ENCODE data around the gene NEUROD2.

Gene NEUROD2

GRCh38 chr17:39639043-39639442 is 31.3 kb upstream of the NEUROD2 start:
- no peak for TF ChIP-seq CTCF (IDR thresholded peaks at IDR 0.05)
- Histone ChIP-seq H3K27me3 (no peaks in the 10 kb centered on the region), H3K4me1 (peaks cover 0 to 47% (median 31%) of the 10 kb centered on the region in 4 donors), H3K27ac (no peak overlapping the region), H3K9me3 (no peaks in the 10 kb centered on the region), H3K36me3 (no peaks in the 10 kb centered on the region), H3K4me3 (no peak overlapping the region)
- DNase-seq = no peak
- intact Hi-C loops (cut with DNase I; ENCODE audit: low total_unique reads) = loop anchor here (5.0 kb wide), 1 partner anchor 33 kb away; no protein-coding TSS in a partner anchor

GRCh38 chr17:39638317-39638716 is 30.6 kb upstream of the NEUROD2 start:
- H3K27ac ChIP-seq = no peak overlapping the region
- intact Hi-C loops (cut with DNase I; ENCODE audit: low total_unique reads) = loop anchor here (5.0 kb wide), 1 partner anchor 34 kb away; no protein-coding TSS in a partner anchor
- peaks cover 0 to 51% (median 30%) of the 10 kb centered on the region in 4 donors for H3K4me1 ChIP-seq
- no peaks in the 10 kb centered on the region for H3K27me3 ChIP-seq
- no peaks in the 10 kb centered on the region for H3K36me3 ChIP-seq
- H3K9me3 ChIP-seq = no peaks in the 10 kb centered on the region
- TF ChIP-seq CTCF (IDR thresholded peaks at IDR 0.05) = no peak
- no peak for DNase-seq
- H3K4me3 ChIP-seq = peak overlapping the region; percentile 74 to 89

- peaks cover 0 to 62% (median 28%) of the 10 kb centered on the region in 4 donors for H3K4me1 ChIP-seq
- H3K9me3 ChIP-seq = no peaks in the 10 kb centered on the region
- intact Hi-C loops (cut with DNase I; ENCODE audit: low total_unique reads) = loop anchor here (5.0 kb wide), 1 partner anchor 35 kb away; no protein-coding TSS in a partner anchor
- DNase-seq = peak; percentile 88 to 96
- H3K4me3 ChIP-seq = peak within 1 kb of the TSS; percentile 74 to 89
- peaks cover 0 to 11% of the 10 kb centered on the region in 2 donors for H3K27me3 ChIP-seq
- no peak for TF ChIP-seq CTCF (IDR thresholded peaks at IDR 0.05)
- no peaks in the 10 kb centered on the region for H3K36me3 ChIP-seq
- peak within 1 kb of the TSS; percentile 86 to 90 for H3K27ac ChIP-seq
Observed at GRCh38 chr17:39636927-39637736, 29.4 kb upstream of the NEUROD2 start, which contains the start of gene STARD3. Gene STARD3 (plus strand): TSS chr17:39637144. CDS start chr17:39653532, 16,388 bp downstream.

- Histone ChIP-seq H3K36me3 (no peaks in the 10 kb centered on the region), H3K27me3 (peaks cover 0 to 17% of the 10 kb centered on the region in 2 donors), H3K4me3 (peak overlapping the region; percentile 74 to 89), H3K4me1 (peaks cover 0 to 68% (median 28%) of the 10 kb centered on the region in 4 donors), H3K27ac (peak overlapping the region; percentile 86 to 90), H3K9me3 (no peaks in the 10 kb centered on the region)
- DNase-seq = no peak
- no peak for TF ChIP-seq CTCF (IDR thresholded peaks at IDR 0.05)
- intact Hi-C loops (cut with DNase I; ENCODE audit: low total_unique reads) = loop anchor here (5.0 kb wide), 1 partner anchor 36 kb away; no protein-coding TSS in a partner anchor
Observed at GRCh38 chr17:39636587-39636926, 28.8 kb upstream of the NEUROD2 start.

- H3K4me1 ChIP-seq = peaks cover 0 to 66% (median 28%) of the 10 kb centered on the region in 4 donors
- no peak overlapping the region for H3K4me3 ChIP-seq
- no peak for DNase-seq
- no peaks in the 10 kb centered on the region for H3K36me3 ChIP-seq
- no peak for TF ChIP-seq CTCF (IDR thresholded peaks at IDR 0.05)
- H3K9me3 ChIP-seq = no peaks in the 10 kb centered on the region
- intact Hi-C loops (cut with DNase I; ENCODE audit: low total_unique reads) = loop anchor here (5.0 kb wide), 1 partner anchor 37 kb away; no protein-coding TSS in a partner anchor
- H3K27ac ChIP-seq = peak overlapping the region in 1 of 2 donors; percentile 90
- H3K27me3 ChIP-seq = peaks cover 0 to 26% of the 10 kb centered on the region in 2 donors
Observed at GRCh38 chr17:39635614-39636176, 28.0 kb upstream of the NEUROD2 start.

Data from tibial artery (tissue), 4 donors.